IMR-90 (cell line): Measurements from ENCODE around the gene GUCD1. TPM values are rescaled to one million over a fixed set of nuclear protein-coding genes. Genes with fewer than 3 reads are reported as not detected.

Experiments used
- ATAC-seq: fragments of 200-7000 bp; cut with Tn5 transposase; 2 replicates; pipeline ENCODE4 v1.9.1; 2020; ENCODE audit warnings: low read depth, mild to moderate bottlenecking, moderate library complexity
- BruUV-seq: library from RNA; stranded (reverse); fragments of 400-500 nt; replicated peaks from 2 replicates; lab custom pipeline; 2021; lab: Mats Ljungman, UMichigan
- CTCF ChIA-PET: fragments of 300-600 bp; formaldehyde crosslinking; extraction: SDS; loops from one replicate; lab custom pipeline; 2021; ENCODE audit warnings: antibody characterized with exemption; lab: Yijun Ruan, JAX
- POLR2A ChIA-PET: fragments of 300-600 bp; sonication (Branson Sonifier 250); formaldehyde crosslinking; loops from one replicate; lab custom pipeline; 2022; ENCODE audit warnings: antibody characterized with exemption; ENCODE audit not compliant: unreplicated experiment; lab: Charles Lee
- DNase-seq: peaks from one replicate; pipeline ENCODE4 v3.0.0; 2013
- H2AFZ ChIP-seq: replicated peaks from 2 replicates; pipeline ENCODE3; 2013; ENCODE audit warnings: low read length, mild to moderate bottlenecking; ENCODE audit not compliant: poor library complexity
- H2AK5ac ChIP-seq: 2 replicates; pipeline ENCODE4 v1.6.1; 2013; ENCODE audit warnings: low read depth, low read length, inconsistent platforms
- H2AK9ac ChIP-seq: replicated peaks from 2 replicates; pipeline ENCODE3; 2013; ENCODE audit warnings: mild to moderate bottlenecking, low read depth, low read length, moderate library complexity; ENCODE audit not compliant: poor library complexity
- H2BK120ac ChIP-seq: 2 replicates; pipeline ENCODE4 v1.6.1; 2013; ENCODE audit warnings: low read depth, low read length, inconsistent platforms
- H2BK15ac ChIP-seq: 3 replicates; pipeline ENCODE4 v1.6.1; 2013; ENCODE audit warnings: low read depth, low read length, inconsistent platforms
- H2BK20ac ChIP-seq: 2 replicates; pipeline ENCODE4 v1.6.1; 2013; ENCODE audit warnings: low read depth, mild to moderate bottlenecking, inconsistent platforms, low read length, moderate library complexity
- H2BK5ac ChIP-seq: 2 replicates; pipeline ENCODE4 v1.6.1; 2013; ENCODE audit warnings: mild to moderate bottlenecking, low read depth, low read length, inconsistent platforms; ENCODE audit not compliant: poor library complexity, severe bottlenecking
- H3K14ac ChIP-seq: replicated peaks from 2 replicates; pipeline ENCODE4 v1.6.1; 2013; ENCODE audit warnings: low read depth, low read length, inconsistent platforms
- H3K18ac ChIP-seq: 2 replicates; pipeline ENCODE4 v1.6.1; 2013; ENCODE audit warnings: low read depth, low read length, control low read depth
- H3K23ac ChIP-seq: 2 replicates; pipeline ENCODE4 v1.6.1; 2013; ENCODE audit warnings: low read depth, low read length, inconsistent platforms
- H3K27ac ChIP-seq: 2 replicates; pipeline ENCODE4 v1.5.1; 2013; ENCODE audit warnings: mild to moderate bottlenecking, control low read depth, low read length; ENCODE audit not compliant: insufficient read depth
- H3K27me3 ChIP-seq: 2 replicates; pipeline ENCODE4 v1.6.1; 2013; ENCODE audit warnings: low read length; ENCODE audit not compliant: control insufficient read depth, insufficient read depth
- H3K36me3 ChIP-seq: 2 replicates; pipeline ENCODE4 v1.6.1; 2013; ENCODE audit warnings: low read length, mixed read lengths; ENCODE audit not compliant: control insufficient read depth, insufficient read depth
- H3K4ac ChIP-seq: 2 replicates; pipeline ENCODE4 v1.6.1; 2013; ENCODE audit warnings: low read depth, low read length, inconsistent platforms
- H3K4me1 ChIP-seq: 2 replicates; pipeline ENCODE4 v1.6.1; 2013; ENCODE audit warnings: low read length, mixed read lengths; ENCODE audit not compliant: control insufficient read depth, insufficient read depth
- H3K4me2 ChIP-seq: 2 replicates; pipeline ENCODE4 v1.6.1; 2013; ENCODE audit warnings: low read depth, mild to moderate bottlenecking, control low read depth, low read length, moderate library complexity
- H3K4me3 ChIP-seq: 2 replicates; pipeline ENCODE4 v1.5.1; 2013; ENCODE audit warnings: low read depth, mild to moderate bottlenecking, control low read depth, low read length, moderate library complexity; ENCODE audit not compliant: insufficient read depth
- H3K56ac ChIP-seq: 2 replicates; pipeline ENCODE4 v1.6.1; 2013; ENCODE audit warnings: low read length, inconsistent platforms; ENCODE audit not compliant: insufficient read depth; ENCODE audit errors: extremely low read depth
- H3K79me1 ChIP-seq, 2 experiments: 2 replicates each; pipeline ENCODE4 v1.6.1; 2013; ENCODE audit warnings: low read length in 2 of 2, inconsistent platforms in 1 of 2, low read depth in 1 of 2
- H3K9ac ChIP-seq: 2 replicates; pipeline ENCODE4 v1.6.1; 2013; ENCODE audit warnings: low read depth, low read length, control low read depth
- H3K9me1 ChIP-seq: 2 replicates; pipeline ENCODE4 v1.6.1; 2013; ENCODE audit warnings: low read length, inconsistent platforms; ENCODE audit not compliant: insufficient read depth
- H3K9me3 ChIP-seq: 2 replicates; pipeline ENCODE4 v1.6.1; 2013; ENCODE audit warnings: low read length; ENCODE audit not compliant: control insufficient read depth, insufficient read depth
- H4K20me1 ChIP-seq: 2 replicates; pipeline ENCODE4 v1.6.1; 2013; ENCODE audit warnings: low read length, inconsistent platforms; ENCODE audit not compliant: insufficient read depth
- H4K5ac ChIP-seq: 2 replicates; pipeline ENCODE4 v1.6.1; 2013; ENCODE audit warnings: mild to moderate bottlenecking, low read depth, low read length, control low read depth
- H4K8ac ChIP-seq, 2 experiments: 2 replicates each; pipeline ENCODE4 v1.6.1; 2013; ENCODE audit warnings: low read depth in 2 of 2, low read length in 2 of 2, control low read depth in 1 of 2, inconsistent platforms in 1 of 2
- H4K91ac ChIP-seq: 2 replicates; pipeline ENCODE4 v1.6.1; 2013; ENCODE audit warnings: low read depth, low read length, inconsistent platforms; ENCODE audit not compliant: insufficient read depth
- BHLHE40 ChIP-seq: fragments of 150-350 bp; IDR thresholded peaks from 2 replicates; pipeline ENCODE4 v1.6.1; 2016; ENCODE audit warnings: mild to moderate bottlenecking, low read depth, low read length
- CHD1 ChIP-seq: IDR thresholded peaks from 2 replicates; pipeline ENCODE4 v1.6.1; 2012; ENCODE audit warnings: low read depth, low read length, improper control_type of control experiment
- RCOR1 ChIP-seq: IDR thresholded peaks from 2 replicates; pipeline ENCODE4 v1.6.1; 2012; ENCODE audit warnings: mild to moderate bottlenecking, low read length, improper control_type of control experiment; ENCODE audit not compliant: insufficient replicate concordance
- SMC3 ChIP-seq: fragments of 150-350 bp; IDR thresholded peaks from 2 replicates; pipeline ENCODE4 v1.6.1; 2016; ENCODE audit warnings: low read depth, mild to moderate bottlenecking, antibody characterized with exemption, low read length, moderate library complexity
- USF2 ChIP-seq: fragments of 150-350 bp; IDR thresholded peaks from 2 replicates; pipeline ENCODE4 v1.6.1; 2017; ENCODE audit warnings: mild to moderate bottlenecking, antibody characterized with exemption, low read length, low read depth
- WGBS, 2 experiments: methylation state at CpG; one replicate each; pipeline versions ENCODE4 v1.1.5 to v1.1.7; 2013; ENCODE audit warnings: missing lambda C conversion rate in 2 of 2; ENCODE audit not compliant: insufficient read length in 1 of 2; ENCODE audit errors: extremely low coverage in 2 of 2; 5-methylcytosine and 5-hydroxymethylcytosine counted together
- dilution Hi-C: fragments of 300-500 bp; cut with HindIII; formaldehyde crosslinking; loops from one replicate; pipeline ENCODE4 v1.14.3; 2018; ENCODE audit warnings: low sequenced_read_pairs; ENCODE audit not compliant: unreplicated experiment
- in situ Hi-C: fragments of 300-500 bp; cut with MboI; formaldehyde crosslinking; loops from 3 replicates; pipeline ENCODE4 v1.14.3; 2019; ENCODE audit warnings: low sequenced_read_pairs, inconsistent platforms, mixed read lengths
- intact Hi-C: fragments of 100-400 bp; cut with micrococcal nuclease; formaldehyde crosslinking; loops from 2 replicates; pipeline ENCODE4 v1.10.0; 2022
- polyA plus RNA-seq, 3 experiments: library from polyadenylated mRNA; depleted of rRNA; stranded (reverse); fragments of >200 nt; gene quantifications; 2 replicates each; pipeline ENCODE4 v1.2.3, GENCODE V29; 2012; ENCODE audit warnings: low replicate concordance in 1 of 3
- total RNA-seq: library from RNA; depleted of rRNA; stranded (reverse); fragments of >200 nt; gene quantifications from 2 replicates; pipeline ENCODE4 v1.2.3, GENCODE V29; 2012
- TF ChIP-seq, protein P1 (sequence below): conservative IDR thresholded peaks from 2 replicates; pipeline ENCODE4 v1.5.1; 2012; ENCODE audit warnings: mild to moderate bottlenecking, low read depth, low read length, improper control_type of control experiment
- TF ChIP-seq, protein P2 (sequence below): fragments of 150-350 bp; IDR thresholded peaks from 2 replicates; pipeline ENCODE4 v1.6.1; 2016; ENCODE audit warnings: low read depth, mild to moderate bottlenecking, low read length, moderate library complexity, borderline replicate concordance

The GUCD1 gene
- total and polyA plus RNA-seq, 2 of the 4 experiments (the other 2 are of a cell fraction) = 97.6 to 143 TPM

DNA sequence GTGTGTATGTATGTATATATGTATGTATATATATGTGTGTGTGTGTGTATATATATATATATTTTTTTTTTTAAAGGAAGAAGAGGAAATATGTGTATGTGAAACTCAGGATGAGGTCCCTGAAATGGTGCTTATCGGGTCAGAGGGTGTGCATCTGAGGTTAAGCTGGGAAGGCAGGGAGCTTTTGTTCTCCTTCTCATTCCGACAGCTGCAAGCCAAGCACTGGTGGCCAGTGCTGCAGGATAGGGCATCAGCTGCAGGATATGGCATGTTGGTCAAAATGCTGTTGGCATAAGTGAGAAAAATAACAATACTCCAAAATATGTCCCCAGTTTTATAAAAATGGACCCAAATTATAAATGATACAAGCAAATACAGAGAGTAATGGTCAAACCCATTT lies 8.3 kb upstream of the GUCD1 start:
- POLR2A ChIA-PET = no interaction called here
- no peak overlapping the region for H4K8ac ChIP-seq
- TF ChIP-seq BHLHE40 (no peak), USF2 (no peak), CHD1 (no peak), RCOR1 (no peak), SMC3 (no peak)
- TF ChIP-seq, protein P1, sequence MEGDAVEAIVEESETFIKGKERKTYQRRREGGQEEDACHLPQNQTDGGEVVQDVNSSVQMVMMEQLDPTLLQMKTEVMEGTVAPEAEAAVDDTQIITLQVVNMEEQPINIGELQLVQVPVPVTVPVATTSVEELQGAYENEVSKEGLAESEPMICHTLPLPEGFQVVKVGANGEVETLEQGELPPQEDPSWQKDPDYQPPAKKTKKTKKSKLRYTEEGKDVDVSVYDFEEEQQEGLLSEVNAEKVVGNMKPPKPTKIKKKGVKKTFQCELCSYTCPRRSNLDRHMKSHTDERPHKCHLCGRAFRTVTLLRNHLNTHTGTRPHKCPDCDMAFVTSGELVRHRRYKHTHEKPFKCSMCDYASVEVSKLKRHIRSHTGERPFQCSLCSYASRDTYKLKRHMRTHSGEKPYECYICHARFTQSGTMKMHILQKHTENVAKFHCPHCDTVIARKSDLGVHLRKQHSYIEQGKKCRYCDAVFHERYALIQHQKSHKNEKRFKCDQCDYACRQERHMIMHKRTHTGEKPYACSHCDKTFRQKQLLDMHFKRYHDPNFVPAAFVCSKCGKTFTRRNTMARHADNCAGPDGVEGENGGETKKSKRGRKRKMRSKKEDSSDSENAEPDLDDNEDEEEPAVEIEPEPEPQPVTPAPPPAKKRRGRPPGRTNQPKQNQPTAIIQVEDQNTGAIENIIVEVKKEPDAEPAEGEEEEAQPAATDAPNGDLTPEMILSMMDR = no peak
- TF ChIP-seq, protein P2, sequence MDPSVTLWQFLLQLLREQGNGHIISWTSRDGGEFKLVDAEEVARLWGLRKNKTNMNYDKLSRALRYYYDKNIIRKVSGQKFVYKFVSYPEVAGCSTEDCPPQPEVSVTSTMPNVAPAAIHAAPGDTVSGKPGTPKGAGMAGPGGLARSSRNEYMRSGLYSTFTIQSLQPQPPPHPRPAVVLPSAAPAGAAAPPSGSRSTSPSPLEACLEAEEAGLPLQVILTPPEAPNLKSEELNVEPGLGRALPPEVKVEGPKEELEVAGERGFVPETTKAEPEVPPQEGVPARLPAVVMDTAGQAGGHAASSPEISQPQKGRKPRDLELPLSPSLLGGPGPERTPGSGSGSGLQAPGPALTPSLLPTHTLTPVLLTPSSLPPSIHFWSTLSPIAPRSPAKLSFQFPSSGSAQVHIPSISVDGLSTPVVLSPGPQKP = no peak
- peaks cover 34% of the 10 kb centered on the region for H3K36me3 ChIP-seq
- no peaks in the 10 kb centered on the region; the same call in 1 of the 2 replicates for H3K4me1 ChIP-seq
- H3K4me2 ChIP-seq = no peak overlapping the region
- H3K27ac ChIP-seq = no peak overlapping the region
- no CpG with 5 or more reads among the region's 2 CpGs for WGBS, 2 experiments
- ATAC-seq (no peak), DNase-seq (no peak)
- peaks cover 33 to 79% of the 10 kb centered on the region in 2 experiments for H3K79me1 ChIP-seq
- H2BK120ac ChIP-seq = no peak overlapping the region
- no peak overlapping the region for H2BK15ac ChIP-seq
- H2AK5ac ChIP-seq = no peak overlapping the region
- no peak overlapping the region for H3K4ac ChIP-seq
- H3K18ac ChIP-seq = no peak overlapping the region
- H4K91ac ChIP-seq = no peak overlapping the region
- intact Hi-C loops (no loop called here), in situ Hi-C loops (no loop called here), dilution Hi-C loops (no loop called here)
- no peaks in the 10 kb centered on the region for H3K27me3 ChIP-seq
- H2AK9ac ChIP-seq = no peak overlapping the region
- no peaks in the 10 kb centered on the region for H3K9me3 ChIP-seq
- no peak overlapping the region for H3K23ac ChIP-seq
- CTCF ChIA-PET = interaction anchor here (0.5 kb wide), 1 partner anchor 341 kb away, joined by 4 read pairs; no protein-coding TSS in a partner anchor
- no TSS peak for BruUV-seq
- no peak overlapping the region for H2AFZ ChIP-seq
- no peak overlapping the region for H4K5ac ChIP-seq
- no peak overlapping the region for H2BK20ac ChIP-seq
- H4K20me1 ChIP-seq = peaks cover 78% of the 10 kb centered on the region
- H3K56ac ChIP-seq = no peak overlapping the region
- no peak overlapping the region for H2BK5ac ChIP-seq
- peaks cover 14% of the 10 kb centered on the region; the same call in 1 of the 2 replicates for H3K9me1 ChIP-seq
- no peak overlapping the region for H3K4me3 ChIP-seq
- no peak overlapping the region for H3K9ac ChIP-seq
- H3K14ac ChIP-seq = no peak overlapping the region
